Tibial nerve (tissue), 3 donors: ENCODE results near the gene DPM2.

Experiments
- CTCF ChIP-seq, 5 experiments: fragments of 200-600 bp in 3 of 5; fragments of 450-650 bp in 2 of 5; sonication (generic) in 3 of 5; IDR thresholded peaks; one replicate each; pipeline ENCODE4 v1.5.1; 2016 to 2019; ENCODE audit warnings: antibody characterized with exemption in 5 of 5, mild to moderate bottlenecking in 3 of 5, moderate library complexity in 2 of 5
- POLR2A ChIP-seq, 2 donors: fragments of 450-650 bp; IDR thresholded peaks; one replicate each; pipeline ENCODE4 v1.6.1; 2017; ENCODE audit warnings: antibody characterized with exemption in 2 of 2, mild to moderate bottlenecking in 2 of 2, moderate library complexity in 2 of 2

GRCh38 chr9:127936347-127936852 lies 1.3 kb downstream of the DPM2 start:
- TF ChIP-seq POLR2A (IDR thresholded peaks at IDR 0.05): no peak
- no peak for TF ChIP-seq CTCF (IDR thresholded peaks at IDR 0.05)
